A549 (cell line): ENCODE data around the gene NAA30. TPM values are rescaled to one million over a fixed set of nuclear protein-coding genes. Genes with fewer than 3 reads are reported as not detected.

ENCODE experiments used
- ATAC-seq, 2 experiments: fragments of 200-7000 bp in 1 of 2; fragments of >200 bp in 1 of 2; cut with Nextera tagmentation in 1 of 2; cut with Tn5 transposase in 1 of 2; 3 replicates each; pipeline versions ENCODE4 v1.8.0 to v1.9.1; 2018 to 2020; ENCODE audit warnings: mild to moderate bottlenecking in 1 of 2, moderate library complexity in 1 of 2
- CTCF ChIA-PET: fragments of 300-600 bp; sonication (Branson Sonifier 250); formaldehyde crosslinking; extraction: SDS; loops from one replicate; lab custom pipeline; 2021; ENCODE audit warnings: antibody characterized with exemption, inconsistent platforms; lab: Yijun Ruan, JAX
- POLR2A ChIA-PET: fragments of 350-600 bp; formaldehyde crosslinking; extraction: SDS; loops from one replicate; lab custom pipeline; 2021; ENCODE audit warnings: antibody characterized with exemption, inconsistent platforms; lab: Yijun Ruan, JAX
- DNase-seq, 2 experiments: peaks; one replicate each; pipeline versions ENCODE4 v3.0.0 to v3.0.0-alpha.2; 2011 to 2016; ENCODE audit warnings: low read depth in 1 of 2, low spot score in 1 of 2
- FAIRE-seq: peaks from 2 replicates; lab custom pipeline; 2011; peaks lifted over from hg19 to GRCh38; lab: Jason Lieb, UNC
- H3K27ac ChIP-seq, 2 experiments: fragments of >200 bp; sonication (Bioruptor Twin); formaldehyde crosslinking; 3 replicates each; pipeline ENCODE4 v1.5.1; 2016 to 2017
- H3K4me1 ChIP-seq: fragments of >200 bp; sonication (Bioruptor Twin); formaldehyde crosslinking; 3 replicates; pipeline ENCODE4 v1.6.1; 2016
- H3K4me2 ChIP-seq: fragments of >200 bp; sonication (Bioruptor Twin); formaldehyde crosslinking; 3 replicates; pipeline ENCODE4 v1.6.1; 2016
- H3K4me3 ChIP-seq: fragments of >200 bp; sonication (Bioruptor Twin); formaldehyde crosslinking; 3 replicates; pipeline ENCODE4 v1.5.1; 2016
- H3K9me3 ChIP-seq: fragments of >200 bp; sonication (Bioruptor Twin); formaldehyde crosslinking; 3 replicates; pipeline ENCODE4 v1.6.1; 2016
- ATOH8 ChIP-seq: fragments of 250-450 bp; sonication (Bioruptor Pico); IDR thresholded peaks from 2 replicates; pipeline ENCODE4 v1.5.0; 2020; ENCODE audit warnings: low read depth, mild to moderate bottlenecking, moderate library complexity
- CEBPB ChIP-seq, 2 experiments: fragments of >200 bp in 1 of 2; sonication (Bioruptor Twin) in 1 of 2; formaldehyde crosslinking in 1 of 2; IDR thresholded peaks; 2 replicates each; pipeline ENCODE4 v1.6.1; 2012 to 2016
- CHD4 ChIP-seq: fragments of 200-600 bp; sonication (generic); IDR thresholded peaks from 2 replicates; pipeline ENCODE4 v1.6.1; 2016; ENCODE audit warnings: antibody characterized with exemption, mild to moderate bottlenecking, borderline replicate concordance
- EHMT2 ChIP-seq: fragments of 200-600 bp; sonication (generic); IDR thresholded peaks from 2 replicates; pipeline ENCODE4 v1.6.1; 2016; ENCODE audit warnings: antibody characterized with exemption, low read depth, mild to moderate bottlenecking, moderate library complexity
- FOSL2 ChIP-seq, 2 experiments: fragments of 450-650 bp in 1 of 2; fragments of >200 bp in 1 of 2; sonication (Bioruptor Twin) in 1 of 2; formaldehyde crosslinking; IDR thresholded peaks; 2 replicates each; pipeline versions ENCODE4 v1.5.0 to v1.6.1; 2016 to 2020; ENCODE audit warnings: mild to moderate bottlenecking in 1 of 2, moderate library complexity in 1 of 2
- FOXS1 ChIP-seq: fragments of 250-450 bp; sonication (Bioruptor Pico); IDR thresholded peaks from 2 replicates; pipeline ENCODE4 v1.5.0; 2020; ENCODE audit warnings: mild to moderate bottlenecking, moderate library complexity
- HDAC2 ChIP-seq: fragments of 200-600 bp; sonication (generic); IDR thresholded peaks from 2 replicates; pipeline ENCODE4 v1.6.1; 2016
- HOXB5 ChIP-seq: fragments of 250-450 bp; sonication (Bioruptor Pico); IDR thresholded peaks from 2 replicates; pipeline ENCODE4 v1.5.0; 2020; ENCODE audit warnings: mild to moderate bottlenecking, moderate library complexity
- JUN ChIP-seq, 2 experiments: fragments of >200 bp; sonication (Bioruptor Twin); formaldehyde crosslinking; IDR thresholded peaks; 2 replicates in 1 of 2; 3 replicates in 1 of 2; pipeline ENCODE4 v1.6.1; 2016 to 2017
- KDM5A ChIP-seq: fragments of 200-600 bp; sonication (generic); IDR thresholded peaks from 2 replicates; pipeline ENCODE4 v1.6.1; 2016; ENCODE audit warnings: antibody characterized with exemption, mild to moderate bottlenecking
- MAFK ChIP-seq: fragments of 450-650 bp; IDR thresholded peaks from 2 replicates; pipeline ENCODE4 v1.6.1; 2014; ENCODE audit not compliant: partially characterized antibody
- MAX ChIP-seq: IDR thresholded peaks from 2 replicates; pipeline ENCODE4 v1.6.1; 2012
- MAZ ChIP-seq: fragments of 150-350 bp; IDR thresholded peaks from 2 replicates; pipeline ENCODE4 v1.6.1; 2014; ENCODE audit warnings: antibody characterized with exemption, low read depth, low read length, borderline replicate concordance
- PBX3 ChIP-seq: IDR thresholded peaks from 2 replicates; pipeline ENCODE4 v1.6.1; 2012
- POLR2A ChIP-seq: IDR thresholded peaks from 2 replicates; pipeline ENCODE4 v1.6.1; 2012; ENCODE audit warnings: mild to moderate bottlenecking, low read length
- POLR2AphosphoS2 ChIP-seq: conservative IDR thresholded peaks from 2 replicates; pipeline ENCODE4 v1.6.1; 2012; ENCODE audit warnings: low read length, improper control_type of control experiment, inconsistent platforms
- RARB ChIP-seq: fragments of 250-450 bp; sonication (Bioruptor Pico); IDR thresholded peaks from 2 replicates; pipeline ENCODE4 v1.8.0; 2021; ENCODE audit warnings: mild to moderate bottlenecking, moderate library complexity
- RCOR1 ChIP-seq: fragments of 150-350 bp; IDR thresholded peaks from 2 replicates; pipeline ENCODE4 v1.6.1; 2014; ENCODE audit warnings: antibody characterized with exemption, low read length, low read depth
- RFX5 ChIP-seq: fragments of 450-650 bp; IDR thresholded peaks from 2 replicates; pipeline ENCODE4 v1.7.1; 2014; ENCODE audit warnings: antibody characterized with exemption, mild to moderate bottlenecking, moderate library complexity
- SMC3 ChIP-seq: fragments of >200 bp; sonication (Bioruptor Twin); formaldehyde crosslinking; IDR thresholded peaks from 3 replicates; pipeline ENCODE4 v1.6.1; 2018; ENCODE audit warnings: inconsistent platforms
- ZC3H11A ChIP-seq: fragments of 450-650 bp; IDR thresholded peaks from 2 replicates; pipeline ENCODE4 v1.6.1; 2014; ENCODE audit warnings: antibody characterized with exemption, mild to moderate bottlenecking
- ZFP36 ChIP-seq: fragments of 450-650 bp; IDR thresholded peaks from 2 replicates; pipeline ENCODE4 v1.6.1; 2014; ENCODE audit warnings: borderline replicate concordance; ENCODE audit not compliant: partially characterized antibody
- WGBS: methylation state at CpG from one replicate; pipeline ENCODE4 v1.1.6; 2017; ENCODE audit errors: missing lambda C conversion rate; 5-methylcytosine and 5-hydroxymethylcytosine counted together
- polyA plus RNA-seq, 4 experiments: library from polyadenylated mRNA; depleted of rRNA in 3 of 4; stranded (reverse); fragments of >200 nt; fragmentation: RNase III in 1 of 4; extraction: RNeasy Plus Mini Kit Qiagen cat#74134 plus additional on column Dnase treatment in 1 of 4; gene quantifications; 2 replicates in 3 of 4; 3 replicates in 1 of 4; pipeline ENCODE4 v1.2.3, GENCODE V29; 2011 to 2017
- TF ChIP-seq, protein P1 (sequence below): fragments of >200 bp; sonication (Bioruptor Twin); formaldehyde crosslinking; IDR thresholded peaks from 2 replicates; pipeline ENCODE4 v1.6.1; 2016
- TF ChIP-seq, protein P2 (sequence below): IDR thresholded peaks from 2 replicates; pipeline ENCODE4 v1.6.1; 2012; ENCODE audit warnings: low read depth, borderline replicate concordance
- TF ChIP-seq, protein P3 (sequence below): fragments of >200 bp; sonication (Bioruptor Twin); formaldehyde crosslinking; IDR thresholded peaks from 3 replicates; pipeline ENCODE4 v1.5.1; 2016

The NAA30 gene
- polyA plus RNA-seq, 2 of the 4 experiments (the other 2 are of a cell fraction): 13.4 to 27.0 TPM

- Histone ChIP-seq H3K9me3 (no peaks in the 10 kb centered on the region), H3K4me3 (no peak overlapping the region)
- TF ChIP-seq ATOH8 (CRISPR knock-in tag): no peak
- TF ChIP-seq, protein P1, sequence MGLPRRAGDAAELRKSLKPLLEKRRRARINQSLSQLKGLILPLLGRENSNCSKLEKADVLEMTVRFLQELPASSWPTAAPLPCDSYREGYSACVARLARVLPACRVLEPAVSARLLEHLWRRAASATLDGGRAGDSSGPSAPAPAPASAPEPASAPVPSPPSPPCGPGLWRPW: no peak
- no peak for TF ChIP-seq KDM5A
- TF ChIP-seq MAFK: no peak
- TF ChIP-seq, protein P2, sequence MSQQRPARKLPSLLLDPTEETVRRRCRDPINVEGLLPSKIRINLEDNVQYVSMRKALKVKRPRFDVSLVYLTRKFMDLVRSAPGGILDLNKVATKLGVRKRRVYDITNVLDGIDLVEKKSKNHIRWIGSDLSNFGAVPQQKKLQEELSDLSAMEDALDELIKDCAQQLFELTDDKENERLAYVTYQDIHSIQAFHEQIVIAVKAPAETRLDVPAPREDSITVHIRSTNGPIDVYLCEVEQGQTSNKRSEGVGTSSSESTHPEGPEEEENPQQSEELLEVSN: no peak
- TF ChIP-seq SMC3: no peak
- TF ChIP-seq, protein P3, sequence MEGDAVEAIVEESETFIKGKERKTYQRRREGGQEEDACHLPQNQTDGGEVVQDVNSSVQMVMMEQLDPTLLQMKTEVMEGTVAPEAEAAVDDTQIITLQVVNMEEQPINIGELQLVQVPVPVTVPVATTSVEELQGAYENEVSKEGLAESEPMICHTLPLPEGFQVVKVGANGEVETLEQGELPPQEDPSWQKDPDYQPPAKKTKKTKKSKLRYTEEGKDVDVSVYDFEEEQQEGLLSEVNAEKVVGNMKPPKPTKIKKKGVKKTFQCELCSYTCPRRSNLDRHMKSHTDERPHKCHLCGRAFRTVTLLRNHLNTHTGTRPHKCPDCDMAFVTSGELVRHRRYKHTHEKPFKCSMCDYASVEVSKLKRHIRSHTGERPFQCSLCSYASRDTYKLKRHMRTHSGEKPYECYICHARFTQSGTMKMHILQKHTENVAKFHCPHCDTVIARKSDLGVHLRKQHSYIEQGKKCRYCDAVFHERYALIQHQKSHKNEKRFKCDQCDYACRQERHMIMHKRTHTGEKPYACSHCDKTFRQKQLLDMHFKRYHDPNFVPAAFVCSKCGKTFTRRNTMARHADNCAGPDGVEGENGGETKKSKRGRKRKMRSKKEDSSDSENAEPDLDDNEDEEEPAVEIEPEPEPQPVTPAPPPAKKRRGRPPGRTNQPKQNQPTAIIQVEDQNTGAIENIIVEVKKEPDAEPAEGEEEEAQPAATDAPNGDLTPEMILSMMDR: no peak
- no peak for TF ChIP-seq EHMT2
- TF ChIP-seq MAZ: no peak
- no peak for TF ChIP-seq CEBPB (IDR thresholded peaks at IDR 0.05)
- no peak for TF ChIP-seq FOSL2 (IDR thresholded peaks at IDR 0.05)
- TF ChIP-seq FOSL2 (CRISPR knock-in tag; IDR thresholded peaks at IDR 0.05): no peak
- no peak for TF ChIP-seq CHD4
- TF ChIP-seq ZC3H11A: no peak
- TF ChIP-seq RARB (CRISPR knock-in tag): no peak
- TF ChIP-seq, all 56 proteins: peak for 0
- DNase-seq (no peak), ATAC-seq (no peak), FAIRE-seq (no peak)
- no peak overlapping the region for H3K27ac ChIP-seq
- ChIA-PET CTCF (no interaction called here), POLR2A (no interaction called here)
- WGBS: 93% methylated on average over 1 of the region's 1 CpG
- no peaks in the 10 kb centered on the region for H3K4me1 ChIP-seq
- no peak overlapping the region for H3K4me2 ChIP-seq
Measured at GRCh38 chr14:57417228-57417627, 26.8 kb downstream of the NAA30 start.

- Histone ChIP-seq H3K4me2 (no peak overlapping the region), H3K4me3 (no peak overlapping the region), H3K9me3 (no peaks in the 10 kb centered on the region), H3K4me1 (no peaks in the 10 kb centered on the region), H3K27ac (no peak overlapping the region)
- no peak for TF ChIP-seq SMC3
- no peak for TF ChIP-seq MAX
- TF ChIP-seq FOXS1 (CRISPR knock-in tag): no peak
- no peak for TF ChIP-seq RCOR1
- no peak for TF ChIP-seq PBX3
- no peak for TF ChIP-seq ZC3H11A
- TF ChIP-seq CHD4: no peak
- TF ChIP-seq EHMT2: no peak
- ChIA-PET CTCF (no interaction called here), POLR2A (no interaction called here)
- DNase-seq (no peak), FAIRE-seq (no peak), ATAC-seq (no peak)
- WGBS: 93% methylated on average over 4 of the region's 4 CpGs
Measured at GRCh38 chr14:57418999-57419398, 28.6 kb downstream of the NAA30 start.

GRCh38 chr14:57420033-57420432, 29.6 kb downstream of the NAA30 start:
- 88% methylated on average over 4 of the region's 4 CpGs for WGBS
- no peak overlapping the region for H3K4me3 ChIP-seq
- no peaks in the 10 kb centered on the region for H3K4me1 ChIP-seq
- H3K27ac ChIP-seq: no peak overlapping the region
- ATAC-seq: no peak
- no peaks in the 10 kb centered on the region for H3K9me3 ChIP-seq
- ChIA-PET POLR2A (no interaction called here), CTCF (no interaction called here)
- H3K4me2 ChIP-seq: no peak overlapping the region
- no peak for FAIRE-seq
- no peak for DNase-seq
- TF ChIP-seq, protein P2: no peak
- no peak for TF ChIP-seq HOXB5 (CRISPR knock-in tag)
- TF ChIP-seq CHD4: no peak
- TF ChIP-seq, protein P3: no peak
- no peak for TF ChIP-seq JUN (IDR thresholded peaks at IDR 0.05)
- TF ChIP-seq POLR2A: no peak
- no peak for TF ChIP-seq ZFP36
- no peak for TF ChIP-seq ATOH8 (CRISPR knock-in tag)
- TF ChIP-seq KDM5A: no peak
- no peak for TF ChIP-seq POLR2AphosphoS2
- TF ChIP-seq RFX5: no peak
- TF ChIP-seq HDAC2: no peak
